CD4-positive, alpha-beta T cell treated with Interleukin-17A for 1 hour (primary cell): Measurements from ENCODE around the gene CPM.

Experiments used
- DNase-seq: peaks from one replicate; pipeline ENCODE4 v3.0.0-alpha.2; 2020

The CPM gene

DNA sequence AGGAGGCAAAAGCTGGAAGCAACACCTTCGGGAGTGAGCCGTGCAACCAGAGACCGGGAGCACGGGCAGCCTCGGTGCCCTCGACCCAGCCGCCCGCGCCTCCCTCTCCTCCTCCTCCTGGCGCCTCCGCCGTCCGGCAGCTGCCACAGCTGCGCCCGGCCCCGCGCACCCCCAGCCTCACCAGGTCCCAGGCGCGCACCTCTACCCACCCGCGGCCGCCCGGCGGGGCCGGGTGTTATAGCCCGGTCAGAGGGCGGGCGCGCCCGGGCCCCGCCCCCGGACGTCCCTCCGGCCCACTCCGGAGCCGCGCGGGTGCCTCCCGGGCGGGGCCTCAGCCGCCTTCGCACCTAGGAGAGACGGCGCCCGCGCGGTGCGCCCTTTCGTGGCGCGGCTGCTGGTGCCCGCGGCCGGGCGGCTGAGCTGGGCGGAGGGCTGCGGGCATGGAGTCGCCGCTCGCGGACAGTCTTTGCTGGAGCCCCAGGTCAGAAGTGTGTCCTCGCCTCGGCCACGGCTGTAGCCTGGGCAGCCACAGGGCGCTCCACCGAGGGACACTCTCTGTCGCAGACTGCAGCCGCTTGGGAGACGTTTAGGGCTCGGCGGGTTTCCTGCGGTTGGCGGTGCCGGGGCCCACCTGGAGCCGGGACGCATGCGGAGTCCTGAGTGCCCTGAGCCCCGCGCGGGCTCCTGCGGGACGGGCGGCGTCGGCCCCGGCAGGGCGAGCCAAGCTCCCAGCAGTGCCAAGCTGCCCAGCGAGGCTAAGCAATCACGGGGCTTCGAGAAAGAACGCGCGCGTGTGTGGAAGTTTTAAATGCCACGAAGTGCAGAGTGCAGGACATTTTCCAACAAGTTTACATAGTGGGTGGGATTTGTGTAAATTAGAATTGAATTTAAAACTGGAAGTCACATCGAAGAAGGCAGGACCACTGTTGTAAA is at the start of gene CPM:
Gene CPM (minus strand): TSS at position 211 of the 933 bp plus-strand sequence. CDS start 334 bp downstream, outside the sequence.
- DNase-seq: peak; percentile 70

DNA sequence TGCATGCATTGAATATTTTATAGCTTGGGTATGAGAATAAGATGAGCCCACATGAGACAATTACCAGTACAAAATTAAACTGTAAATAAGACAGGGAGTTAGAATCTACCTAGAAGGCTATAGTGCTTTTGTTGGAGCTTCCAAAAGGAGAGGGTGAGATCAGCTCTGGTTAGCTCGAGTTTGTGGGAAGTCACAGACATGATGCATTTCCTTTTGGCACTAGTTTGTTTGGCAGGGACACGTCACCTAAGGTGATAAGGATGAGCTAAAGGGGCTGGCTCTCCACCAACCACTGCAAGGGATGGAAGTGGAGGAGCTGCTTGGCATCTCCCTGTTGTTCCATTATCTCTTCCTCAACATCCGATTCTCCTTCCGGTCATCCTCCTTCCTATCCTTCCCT is 48.5 kb upstream of the CPM start:
- DNase-seq: no peak

GRCh38 chr12:68980476-68981212 is 47.7 kb upstream of the CPM start:
- no peak for DNase-seq

GRCh38 chr12:68978678-68979077 is 45.7 kb upstream of the CPM start:
- no peak for DNase-seq

- DNase-seq: no peak
These were observed 45.1 kb upstream of the CPM start for GRCh38 chr12:68977909-68978610.

DNA sequence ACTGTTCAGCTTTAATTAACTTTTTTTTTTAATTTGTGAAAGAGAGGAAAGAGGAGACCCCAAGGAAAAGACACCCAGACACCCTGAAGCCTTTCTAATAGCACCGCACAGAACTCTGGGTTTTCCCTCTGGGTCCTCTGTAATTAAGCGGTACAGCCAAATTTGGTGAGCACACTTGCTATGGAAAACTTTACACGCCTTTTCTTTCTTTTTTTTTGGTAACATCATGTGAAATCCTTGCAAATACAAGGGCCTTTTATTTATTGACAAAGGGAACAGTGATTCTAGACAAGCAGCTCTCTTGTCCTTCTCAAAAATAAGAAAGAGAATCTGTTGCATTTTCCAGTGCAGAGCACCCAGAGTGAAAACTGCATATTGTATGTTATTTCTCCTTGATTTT is 44.4 kb upstream of the CPM start:
- DNase-seq: no peak

DNA sequence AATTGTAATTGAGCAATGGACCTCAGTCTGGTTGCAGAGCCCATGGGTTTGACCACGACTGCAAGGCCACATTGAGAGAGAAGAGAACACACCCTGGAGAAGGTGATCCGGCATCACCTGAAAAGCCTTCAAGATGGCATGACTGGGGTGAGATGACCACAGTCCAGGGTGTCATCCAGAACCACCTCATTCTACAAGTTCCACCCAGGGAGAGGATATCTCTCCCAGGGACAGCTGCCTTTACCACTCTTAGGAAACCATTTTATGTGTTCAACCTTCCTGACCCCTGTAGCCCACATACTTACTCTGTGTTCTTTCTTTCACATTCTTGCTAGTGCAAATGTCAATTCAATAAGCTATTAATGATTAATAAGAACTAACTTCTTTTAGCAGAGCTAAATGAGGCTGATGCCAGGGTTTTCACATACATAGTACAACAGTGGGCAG is 43.4 kb upstream of the CPM start:
- DNase-seq: no peak

GRCh38 chr12:68975811-68976210 is 42.8 kb upstream of the CPM start:
- no peak for DNase-seq

GRCh38 chr12:68972595-68972994 is 39.6 kb upstream of the CPM start:
- no peak for DNase-seq

GRCh38 chr12:68971404-68971803 is 38.4 kb upstream of the CPM start:
- no peak for DNase-seq

DNA sequence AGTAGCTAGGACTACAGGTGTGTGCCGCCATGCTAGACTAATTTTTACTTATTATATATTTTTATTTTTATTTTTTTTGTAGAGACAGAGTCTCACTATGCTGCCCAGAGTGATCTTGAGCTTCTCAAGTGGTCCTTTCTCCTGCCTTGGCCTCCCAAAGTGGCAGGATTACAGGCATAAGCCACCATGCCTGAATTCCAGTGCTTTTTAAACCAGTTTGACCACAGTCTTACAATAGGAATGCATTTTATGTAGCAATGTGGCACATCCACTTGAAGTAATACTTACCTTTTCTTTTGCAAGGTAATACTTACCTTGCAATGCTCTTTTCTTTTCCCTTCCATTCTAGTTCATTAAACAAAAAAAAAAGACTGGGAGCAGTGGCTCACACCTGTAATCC is 38.0 kb upstream of the CPM start:
- DNase-seq: no peak

DNA sequence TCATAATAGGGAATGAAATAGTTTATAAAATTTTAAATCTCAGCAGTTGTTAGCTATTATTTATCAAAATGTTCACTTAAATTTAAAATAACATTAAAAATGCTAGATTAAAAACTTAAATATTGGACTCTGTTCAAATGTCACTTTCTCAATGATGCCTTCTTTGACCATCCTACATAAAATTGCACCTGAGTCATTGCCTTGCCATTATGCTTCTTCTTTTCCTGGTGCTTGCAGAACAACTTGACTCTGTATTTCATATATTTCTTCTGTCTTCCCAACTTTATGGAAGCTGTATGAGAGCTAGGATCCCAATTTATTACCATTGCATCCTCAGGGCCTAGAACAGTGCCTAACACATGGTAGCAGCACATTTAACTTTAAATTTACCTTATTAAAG is 37.3 kb upstream of the CPM start:
- no peak for DNase-seq

GRCh38 chr12:68967046-68967445 is 34.1 kb upstream of the CPM start:
- DNase-seq: no peak

- no peak for DNase-seq
These were observed 31.1 kb upstream of the CPM start for GRCh38 chr12:68963856-68964745.

- no peak for DNase-seq
These were observed 30.2 kb upstream of the CPM start for GRCh38 chr12:68962877-68963855.

GRCh38 chr12:68959891-68960464 is 27.0 kb upstream of the CPM start:
- no peak for DNase-seq

GRCh38 chr12:68959143-68959858 is 26.3 kb upstream of the CPM start:
- no peak for DNase-seq

DNA sequence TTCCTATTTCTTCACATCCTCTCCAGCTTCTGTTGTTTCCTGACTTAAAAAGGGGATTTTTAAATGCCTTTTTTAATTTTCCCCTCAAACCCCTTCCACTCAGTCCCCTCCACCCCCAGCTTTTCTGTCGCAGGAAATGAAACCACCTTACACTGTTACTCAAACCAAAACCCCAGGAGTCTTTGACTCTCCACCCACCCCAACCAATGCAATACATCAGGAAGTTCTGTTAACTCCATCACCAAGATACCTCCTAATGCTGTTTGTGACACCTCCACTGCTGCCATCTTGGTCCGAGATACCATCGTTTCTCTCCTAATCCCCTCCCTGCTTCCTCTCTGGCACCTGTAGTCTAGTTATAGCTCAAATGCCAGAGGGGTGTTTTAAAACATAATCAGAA is 25.4 kb upstream of the CPM start:
- DNase-seq: no peak

DNA sequence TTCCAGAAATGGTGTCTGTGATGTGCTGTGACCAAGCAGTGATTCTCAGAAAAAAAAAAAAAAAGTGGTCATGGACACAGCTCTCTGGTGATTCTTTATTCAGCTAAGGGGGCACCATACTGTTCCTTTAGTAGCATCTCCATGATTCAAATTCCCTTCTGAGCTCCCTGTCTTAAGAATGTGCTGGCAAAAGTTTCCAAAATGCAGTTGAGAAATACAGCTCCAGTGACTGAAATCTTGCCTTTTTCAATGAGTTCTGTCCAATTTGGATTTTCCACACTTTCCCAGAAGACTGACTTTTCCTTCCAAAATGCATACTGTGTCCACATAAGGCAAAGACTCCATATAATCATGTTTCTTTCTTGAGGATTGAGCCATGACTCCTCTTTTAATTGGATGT is 24.3 kb upstream of the CPM start:
- no peak for DNase-seq

DNA sequence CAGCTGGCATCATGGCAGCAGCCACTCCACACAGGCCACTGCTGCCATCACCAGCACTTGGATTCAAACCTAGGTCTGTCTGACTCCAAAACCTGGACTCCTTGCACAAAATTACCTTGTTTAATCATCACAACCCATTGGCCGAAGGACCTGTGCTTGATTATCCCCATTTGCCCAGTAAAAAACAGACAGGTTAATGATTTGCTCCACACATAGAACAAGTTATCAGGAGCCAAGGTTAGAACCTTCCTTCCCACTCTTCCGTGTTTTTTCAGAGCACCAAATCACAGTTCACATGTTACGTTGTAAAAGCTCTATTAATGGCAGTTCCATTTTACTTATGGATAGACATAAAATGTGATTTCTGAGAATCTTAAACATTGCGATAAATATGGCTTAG is 23.5 kb upstream of the CPM start:
- no peak for DNase-seq
